GM12801 (cell line): ENCODE measurements around the gene DCDC1.

Experiments
- TF ChIP-seq, protein P1 (sequence below): IDR thresholded peaks from one replicate; pipeline ENCODE4 v1.5.1; 2011; ENCODE audit warnings: control low read depth; ENCODE audit not compliant: insufficient read length; ENCODE audit errors: extremely low read depth

DCDC1 gene

DNA sequence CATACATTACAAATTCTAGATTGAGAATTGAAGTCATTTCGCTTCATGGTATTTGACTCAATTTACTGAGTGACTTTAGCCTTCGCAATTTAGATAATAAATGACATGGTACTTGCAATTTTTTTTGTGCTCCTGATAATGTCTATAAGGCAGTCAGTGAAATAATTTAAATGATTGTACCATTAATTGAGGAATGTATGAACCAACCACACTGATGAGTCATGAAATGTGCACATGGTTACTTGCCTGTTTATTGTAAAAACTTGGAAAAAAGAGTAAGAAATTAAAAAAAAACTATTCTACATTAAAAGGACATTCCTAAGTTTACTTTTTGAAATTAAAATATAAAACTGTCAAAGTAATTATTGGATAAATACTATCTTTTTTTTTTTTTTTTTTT, 43.4 kb upstream of the DCDC1 start:
- TF ChIP-seq, protein P1, sequence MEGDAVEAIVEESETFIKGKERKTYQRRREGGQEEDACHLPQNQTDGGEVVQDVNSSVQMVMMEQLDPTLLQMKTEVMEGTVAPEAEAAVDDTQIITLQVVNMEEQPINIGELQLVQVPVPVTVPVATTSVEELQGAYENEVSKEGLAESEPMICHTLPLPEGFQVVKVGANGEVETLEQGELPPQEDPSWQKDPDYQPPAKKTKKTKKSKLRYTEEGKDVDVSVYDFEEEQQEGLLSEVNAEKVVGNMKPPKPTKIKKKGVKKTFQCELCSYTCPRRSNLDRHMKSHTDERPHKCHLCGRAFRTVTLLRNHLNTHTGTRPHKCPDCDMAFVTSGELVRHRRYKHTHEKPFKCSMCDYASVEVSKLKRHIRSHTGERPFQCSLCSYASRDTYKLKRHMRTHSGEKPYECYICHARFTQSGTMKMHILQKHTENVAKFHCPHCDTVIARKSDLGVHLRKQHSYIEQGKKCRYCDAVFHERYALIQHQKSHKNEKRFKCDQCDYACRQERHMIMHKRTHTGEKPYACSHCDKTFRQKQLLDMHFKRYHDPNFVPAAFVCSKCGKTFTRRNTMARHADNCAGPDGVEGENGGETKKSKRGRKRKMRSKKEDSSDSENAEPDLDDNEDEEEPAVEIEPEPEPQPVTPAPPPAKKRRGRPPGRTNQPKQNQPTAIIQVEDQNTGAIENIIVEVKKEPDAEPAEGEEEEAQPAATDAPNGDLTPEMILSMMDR: no peak

DNA sequence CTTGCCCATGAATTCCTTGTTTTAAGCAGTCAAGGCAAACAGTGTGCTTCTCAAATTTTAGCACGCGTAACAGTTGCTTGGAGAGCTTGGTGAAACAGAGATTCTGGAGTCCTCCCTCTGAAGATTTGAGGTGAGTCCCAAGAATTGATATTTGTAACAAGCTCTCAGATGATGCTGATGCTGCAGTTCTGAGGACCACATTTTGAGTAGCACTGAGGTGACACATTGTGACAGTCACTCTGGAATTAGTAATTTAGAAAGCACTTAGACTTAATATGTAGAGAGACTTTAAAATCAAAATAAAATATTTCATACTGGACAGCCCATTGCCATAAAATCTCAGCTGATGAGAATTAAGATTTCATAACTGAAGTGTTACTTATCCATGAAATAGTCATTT, 38.7 kb upstream of the DCDC1 start:
- TF ChIP-seq, protein P1: no peak

DNA sequence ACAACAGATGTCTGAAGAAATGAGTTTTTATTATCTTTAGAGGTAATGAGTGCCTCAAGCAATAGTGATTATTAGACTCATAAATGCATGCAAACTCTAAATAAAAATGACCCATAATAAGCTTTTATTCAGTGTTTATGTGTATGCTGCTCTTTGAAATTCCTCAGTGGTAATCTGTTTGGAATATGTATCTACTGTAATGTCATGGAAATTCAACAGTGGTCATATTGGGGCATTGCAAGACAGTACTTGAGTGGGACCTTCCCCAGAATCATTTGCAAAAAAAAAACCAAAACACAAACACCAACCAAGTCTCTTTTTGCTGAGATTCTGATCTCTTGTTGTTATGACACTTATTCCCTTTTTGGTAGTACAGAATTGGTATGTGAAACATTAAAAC, 35.1 kb upstream of the DCDC1 start:
- TF ChIP-seq, protein P1: no peak

DNA sequence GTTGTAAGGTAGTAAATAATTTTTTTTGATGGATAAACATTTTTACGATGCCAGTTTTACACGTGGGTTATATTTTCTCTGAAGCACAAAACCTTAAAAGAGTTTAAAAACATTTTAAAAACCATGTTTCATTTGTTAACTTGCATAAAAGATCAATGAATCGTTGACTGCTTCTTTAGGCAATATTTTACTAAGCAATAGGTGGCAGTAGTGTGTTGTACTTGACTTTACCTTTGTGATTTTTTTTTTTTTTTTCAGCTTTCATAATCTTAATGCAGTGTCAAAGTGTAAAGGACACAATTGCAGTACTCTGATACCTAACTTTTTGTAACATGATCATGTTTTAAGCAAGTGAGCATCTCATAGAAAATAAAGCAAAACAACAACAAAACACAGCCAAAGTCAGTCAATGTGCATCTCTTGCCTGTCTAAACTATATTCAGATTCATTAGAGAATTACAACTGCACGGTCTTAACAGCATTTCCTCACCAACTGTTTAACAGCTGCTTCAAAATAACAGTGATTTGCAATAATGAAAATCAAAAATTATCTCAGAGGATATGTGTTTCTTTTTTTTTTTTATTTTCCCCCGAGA, 27.8 kb upstream of the DCDC1 start:
- TF ChIP-seq, protein P1: no peak

DNA sequence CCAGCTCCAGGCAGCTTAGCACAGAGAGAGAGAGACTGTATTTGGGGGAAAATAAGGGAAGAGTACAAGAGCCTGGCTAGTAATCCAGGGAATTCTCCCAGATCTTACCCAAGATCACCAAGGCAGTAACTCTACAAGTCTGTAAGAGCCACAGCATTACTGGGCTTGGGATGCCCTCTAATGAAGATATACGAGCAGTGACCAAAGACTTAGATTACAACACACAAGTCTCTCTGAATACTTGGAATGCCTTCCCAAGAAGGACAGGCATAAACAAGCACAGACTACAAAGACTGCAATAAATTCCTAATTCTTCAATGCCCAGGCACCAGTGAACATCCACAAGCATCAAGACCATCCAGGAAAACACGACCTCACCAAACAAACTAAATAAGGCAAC, 17.8 kb upstream of the DCDC1 start:
- TF ChIP-seq, protein P1: no peak

DNA sequence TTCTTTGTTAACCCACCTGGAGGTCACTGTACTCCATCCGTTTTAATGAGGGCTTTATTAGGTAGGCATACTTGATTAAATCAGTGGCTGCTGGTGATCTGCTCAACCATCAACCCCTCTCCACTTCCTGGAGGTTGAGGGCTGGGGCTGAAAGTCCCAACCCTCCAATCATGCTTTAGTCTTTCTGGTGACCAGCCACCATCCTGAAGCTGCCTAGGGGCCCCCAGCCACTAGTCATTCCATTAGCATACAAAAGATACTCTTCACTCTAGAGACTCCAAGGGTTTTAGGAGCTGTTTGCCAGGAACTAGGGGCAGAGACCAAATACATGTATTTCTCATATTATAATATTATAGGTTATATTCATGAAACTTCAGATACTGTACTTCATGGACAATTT, 13.6 kb upstream of the DCDC1 start:
- TF ChIP-seq, protein P1: no peak

DNA sequence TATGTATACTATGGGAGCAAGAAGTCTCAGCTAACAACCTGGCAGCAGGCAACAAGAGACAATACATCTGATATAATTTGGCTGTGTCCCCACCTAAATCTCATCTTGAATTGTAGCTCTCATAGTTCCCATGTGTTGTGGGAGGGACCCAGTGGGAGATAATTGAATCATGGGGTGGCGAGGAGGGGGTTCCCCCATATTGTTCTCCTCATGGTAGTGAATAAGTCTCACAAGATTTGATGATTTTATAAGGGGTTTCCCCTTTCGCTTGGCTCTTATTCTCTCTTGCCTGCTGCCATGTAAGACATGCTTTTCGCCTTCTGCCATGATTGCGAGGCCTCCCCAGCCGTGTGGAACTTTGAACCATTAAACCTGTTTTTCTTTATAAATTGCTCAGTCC, 6.3 kb upstream of the DCDC1 start:
- TF ChIP-seq, protein P1: no peak
